ENCODE results near the gene RBM42.

The RBM42 gene

GRCh38 chr19:35655600-35655999, 26.8 kb downstream of the RBM42 start:
- DNase-seq: no peak

- no peak for DNase-seq
Observed at GRCh38 chr19:35656700-35657099, 27.9 kb downstream of the RBM42 start.

- no peak for DNase-seq
Observed at GRCh38 chr19:35657904-35658700, 29.3 kb downstream of the RBM42 start.

- DNase-seq: no peak
Observed at GRCh38 chr19:35661995-35662340, 33.1 kb downstream of the RBM42 start.

GRCh38 chr19:35663981-35664380, 35.1 kb downstream of the RBM42 start:
- DNase-seq: no peak

GRCh38 chr19:35665157-35665556, 36.3 kb downstream of the RBM42 start:
- DNase-seq: no peak

GRCh38 chr19:35665604-35666003, 36.8 kb downstream of the RBM42 start:
- no peak for DNase-seq

- no peak for DNase-seq
Observed at GRCh38 chr19:35666251-35666913, 37.5 kb downstream of the RBM42 start, which contains the start of gene UPK1A. Gene UPK1A, plus strand, starts transcription at chr19:35666517. Its CDS starts 296 bp downstream, at chr19:35666813.

GRCh38 chr19:35669566-35669965, 40.7 kb downstream of the RBM42 start:
- DNase-seq: no peak

GRCh38 chr19:35669974-35670373, 41.1 kb downstream of the RBM42 start:
- DNase-seq: no peak

GRCh38 chr19:35670686-35671085, 41.9 kb downstream of the RBM42 start:
- DNase-seq: no peak

GRCh38 chr19:35671818-35672217, 43.0 kb downstream of the RBM42 start:
- DNase-seq: no peak

- peak; percentile 52 for DNase-seq
Observed at GRCh38 chr19:35673121-35673804, 44.4 kb downstream of the RBM42 start.

GRCh38 chr19:35675589-35676140, 46.8 kb downstream of the RBM42 start:
- no peak for DNase-seq
